GM21737 (cell line): Measurements from ENCODE around the gene TLCD3B.

ENCODE experiments used
- ATAC-seq: cut with Tn5 transposase; IDR thresholded peaks from one replicate; pipeline ENCODE4 v1.9.1; 2021; ENCODE audit warnings: mild to moderate bottlenecking, moderate library complexity; ENCODE audit not compliant: unreplicated experiment

TLCD3B gene

DNA sequence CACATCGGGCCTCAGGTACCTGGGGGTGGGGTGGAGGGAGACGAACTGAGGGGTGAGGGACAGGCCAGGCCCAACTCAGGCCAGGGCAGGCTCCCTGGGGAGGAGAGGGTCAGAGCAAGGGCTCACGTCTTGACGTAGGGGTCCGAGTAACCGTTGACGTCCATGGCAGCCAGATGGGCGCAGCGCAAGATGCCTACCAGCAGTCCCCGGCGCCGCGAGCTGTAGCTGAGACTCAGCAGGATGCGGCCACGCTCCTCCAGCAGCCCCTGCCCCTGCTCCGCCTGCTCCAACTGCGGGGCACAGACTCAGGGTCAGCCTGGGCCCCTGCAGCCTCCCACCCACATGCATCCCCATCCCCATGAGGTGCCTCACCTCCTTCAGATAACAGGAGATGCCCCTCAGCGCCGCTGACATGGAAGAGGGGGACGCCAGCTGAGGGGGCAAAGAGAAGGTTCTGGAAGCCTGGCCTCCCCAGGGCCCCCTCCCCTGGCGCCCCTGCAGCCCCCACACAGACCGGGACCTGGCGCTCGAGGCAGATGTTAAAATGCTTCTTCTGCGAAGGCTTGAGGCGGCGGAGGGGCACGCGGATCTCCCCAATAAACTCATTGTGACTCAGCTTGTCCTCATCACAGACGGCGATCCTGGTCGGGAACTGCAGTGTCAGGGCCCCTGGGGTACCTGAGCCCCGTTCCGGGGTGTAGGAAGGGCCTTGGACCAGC lies 24.3 kb downstream of the TLCD3B start:
- ATAC-seq, result no peak

DNA sequence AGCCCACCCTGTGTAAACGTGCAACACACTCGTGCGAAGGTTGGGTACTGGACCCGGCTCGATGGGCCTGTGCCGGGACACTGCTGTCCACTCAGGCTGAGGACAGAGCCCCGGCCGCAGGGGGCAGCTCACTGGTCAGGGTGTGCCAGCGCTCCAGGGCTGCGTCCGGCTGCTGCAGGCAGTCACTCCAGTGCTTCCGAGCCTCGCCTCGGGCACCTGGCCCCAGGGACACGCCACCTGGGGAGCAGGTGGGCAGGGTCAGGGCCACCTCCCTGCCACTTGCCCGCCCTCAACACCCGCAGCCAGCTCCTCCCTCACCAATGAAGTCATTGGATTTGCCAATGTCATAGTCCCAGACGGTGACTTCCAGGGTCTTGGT lies 25.0 kb downstream of the TLCD3B start:
- no peak for ATAC-seq

DNA sequence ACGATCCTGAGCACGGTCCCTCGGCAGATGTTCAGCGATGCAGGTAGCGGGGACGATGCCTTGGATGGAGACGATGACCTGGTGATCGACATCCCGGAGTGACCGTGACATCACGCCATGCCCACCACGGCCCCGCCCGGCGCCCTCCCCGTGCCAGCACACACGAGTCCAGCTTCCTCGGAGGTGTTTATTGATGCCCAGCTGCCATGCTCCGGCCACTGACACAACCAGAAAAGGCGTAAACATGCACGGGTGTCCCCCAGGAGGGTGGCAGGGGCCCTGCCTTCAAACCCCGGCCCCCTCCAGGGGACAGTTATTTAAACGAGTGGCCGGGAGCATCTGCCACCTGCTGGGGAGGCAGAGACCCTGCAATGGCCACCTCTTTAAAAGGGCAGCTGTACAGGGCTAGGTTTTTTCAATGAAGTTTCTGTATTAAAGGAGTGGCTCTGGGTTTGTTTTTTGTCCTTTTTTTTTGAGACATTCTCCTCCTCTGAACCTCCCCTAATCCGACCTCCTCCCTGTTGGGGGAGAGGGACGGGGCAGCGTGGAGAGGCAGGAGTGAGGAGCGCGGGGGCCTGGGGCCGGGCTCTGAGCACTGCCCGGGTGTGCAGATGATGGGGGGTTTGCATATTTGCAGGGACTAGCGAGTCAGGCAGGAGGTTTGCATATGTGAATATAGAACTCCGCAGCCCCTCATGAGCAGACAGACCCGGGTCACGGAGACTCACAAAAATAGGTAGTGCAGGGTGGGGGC lies 25.6 kb downstream of the TLCD3B start:
- no peak for ATAC-seq

DNA sequence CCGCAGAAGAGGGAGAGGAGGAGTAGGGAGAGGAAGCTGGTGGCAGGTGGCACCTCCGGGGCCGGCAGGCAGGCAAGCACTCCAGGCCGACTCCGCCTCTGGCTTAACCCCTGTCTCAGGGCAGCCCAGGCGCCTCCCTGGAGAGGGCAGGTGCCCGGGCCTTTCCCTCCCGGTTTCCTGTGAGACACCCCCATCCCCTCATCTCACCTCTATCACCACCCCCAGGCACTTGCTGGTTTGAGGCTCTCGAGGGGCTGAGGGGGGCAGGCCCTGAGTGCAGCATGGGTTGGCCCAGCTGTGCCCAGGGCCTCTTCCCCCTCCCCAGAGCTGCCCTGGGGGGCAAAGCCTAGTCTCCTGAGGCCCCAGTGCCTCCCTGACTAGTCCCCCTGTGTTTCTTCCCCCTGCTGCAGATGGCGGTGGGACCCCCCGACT lies 26.2 kb downstream of the TLCD3B start:
- ATAC-seq, result no peak

DNA sequence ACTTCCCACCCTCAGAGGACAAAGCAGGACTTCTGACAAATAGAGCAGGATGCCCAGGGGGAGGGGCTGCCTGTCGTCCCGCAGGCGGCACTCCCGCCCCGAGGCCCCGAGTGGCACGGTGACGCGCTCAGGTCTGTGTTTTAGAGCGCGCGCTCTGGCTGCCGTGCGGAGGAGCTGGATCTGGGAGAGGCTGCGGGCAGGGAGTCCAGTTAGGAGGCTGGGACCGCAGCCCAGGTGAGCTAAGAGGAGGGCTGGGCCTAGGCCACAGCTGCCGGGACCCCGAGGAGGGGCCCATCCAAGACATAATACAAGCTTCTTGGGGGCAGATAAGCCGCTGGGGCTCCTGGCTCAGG lies 26.7 kb downstream of the TLCD3B start:
- ATAC-seq, result no peak

DNA sequence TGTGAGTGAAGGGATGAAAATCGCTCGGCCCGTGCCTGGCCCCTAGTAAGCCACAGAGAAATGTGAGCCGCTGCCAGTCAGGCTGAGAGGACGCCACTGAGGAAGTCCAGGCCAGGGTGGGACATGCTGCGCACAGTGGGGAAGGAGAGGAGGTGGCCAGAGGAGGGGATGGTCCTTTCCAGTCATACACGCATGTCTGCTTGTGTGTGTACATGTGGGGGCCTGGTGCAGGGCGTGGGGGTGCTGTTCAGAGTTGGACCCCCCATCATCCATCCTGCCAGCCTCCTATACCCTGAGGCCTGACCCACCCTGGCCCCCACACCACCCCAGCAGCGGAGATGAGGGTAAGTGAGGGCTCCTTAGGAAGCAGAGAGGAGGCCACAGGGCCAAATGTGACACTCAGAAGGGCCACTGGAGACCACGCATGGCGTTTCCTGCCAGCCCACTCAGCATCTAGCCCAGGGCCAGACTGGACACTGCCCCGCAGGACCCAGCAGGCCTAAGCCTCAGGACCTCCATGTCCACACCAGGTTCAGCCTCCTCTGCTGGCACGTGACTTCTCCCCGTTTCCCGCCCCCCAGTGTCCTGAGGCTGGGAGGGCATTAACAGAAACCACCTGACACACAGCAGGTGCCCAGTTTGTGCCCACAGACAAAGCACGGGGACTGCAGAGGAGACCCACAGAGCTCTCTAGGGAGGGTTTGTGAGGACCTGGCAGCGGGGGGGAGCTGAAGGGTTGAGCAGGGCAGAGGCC lies 27.2 kb downstream of the TLCD3B start:
- no peak for ATAC-seq

DNA sequence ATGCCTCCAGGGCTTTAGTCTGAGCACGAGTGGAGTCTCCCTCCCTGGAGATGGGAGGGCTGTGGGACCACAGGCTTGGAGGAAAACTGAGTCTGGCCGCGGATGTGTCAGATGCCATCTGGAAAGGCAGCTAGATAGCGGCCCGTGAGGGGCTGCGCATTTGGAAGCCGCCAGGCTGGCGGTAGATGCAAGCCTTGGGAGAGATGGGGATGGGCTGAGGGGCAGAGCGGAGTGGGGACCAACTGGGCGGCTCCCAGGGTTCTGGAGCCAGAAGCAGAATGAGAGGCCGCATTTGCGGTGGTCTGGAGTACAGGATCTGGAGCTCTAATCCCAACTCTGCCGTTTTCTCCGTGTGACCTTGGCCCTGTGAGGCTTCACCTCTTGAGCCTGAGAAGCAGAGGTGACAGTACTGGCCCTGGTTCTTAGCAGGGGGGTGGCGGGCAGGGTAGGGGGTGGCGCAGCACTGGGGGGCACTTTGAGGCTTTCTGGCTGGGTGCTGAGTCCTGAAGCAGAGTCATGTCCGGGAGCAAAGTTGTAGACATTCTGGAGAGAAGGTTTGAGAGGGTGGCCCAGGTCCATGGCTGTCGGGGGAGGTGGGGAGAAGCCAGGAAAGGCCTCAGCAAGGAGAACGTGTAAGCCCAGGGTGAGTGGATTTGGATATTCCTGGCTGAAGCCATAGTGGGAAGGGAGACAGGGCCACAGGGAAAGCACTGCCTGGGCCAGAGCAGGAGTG lies 28.3 kb downstream of the TLCD3B start:
- no peak for ATAC-seq

DNA sequence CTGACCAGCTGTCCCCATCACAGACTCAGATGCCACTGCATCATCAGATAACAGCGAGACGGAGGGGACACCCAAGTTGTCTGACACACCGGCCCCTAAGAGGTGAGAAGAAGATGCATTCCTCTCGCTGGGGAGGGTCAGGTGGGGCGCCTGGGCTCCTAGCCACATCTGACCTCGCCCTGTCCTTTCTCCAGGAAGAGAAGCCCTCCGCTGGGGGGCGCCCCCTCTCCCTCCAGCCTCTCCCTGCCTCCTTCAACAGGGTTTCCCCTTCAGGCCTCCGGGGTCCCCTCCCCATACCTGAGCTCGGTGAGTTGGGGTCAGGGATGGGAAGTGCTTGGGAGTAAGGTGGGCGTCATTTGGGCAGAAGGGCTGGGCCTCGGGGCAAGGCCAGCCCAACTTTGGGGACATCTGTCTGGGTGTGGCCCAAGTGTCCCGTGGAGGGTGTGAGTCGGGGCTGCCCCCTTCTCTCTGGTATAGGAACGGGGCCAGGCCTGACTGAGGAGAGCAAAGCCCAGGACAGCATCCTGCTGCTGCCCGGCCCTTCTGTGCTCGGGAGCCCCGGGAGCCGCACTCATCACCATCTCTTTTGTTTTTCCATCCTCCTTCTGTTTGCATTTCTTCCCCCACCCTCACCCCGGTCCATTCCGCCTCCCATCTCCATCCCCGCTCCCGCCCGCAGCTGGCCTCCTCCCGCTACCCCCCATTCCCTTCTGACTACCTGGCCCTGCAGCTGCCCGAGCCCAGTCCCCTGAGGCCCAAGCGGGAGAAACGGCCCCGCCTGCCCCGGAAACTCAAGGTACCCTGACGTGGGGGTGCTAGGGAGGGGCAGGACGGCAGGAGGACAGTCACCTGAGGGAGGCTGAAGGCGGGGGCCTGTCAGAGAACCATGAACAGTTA lies 30.1 kb downstream of the TLCD3B start:
- no peak for ATAC-seq

DNA sequence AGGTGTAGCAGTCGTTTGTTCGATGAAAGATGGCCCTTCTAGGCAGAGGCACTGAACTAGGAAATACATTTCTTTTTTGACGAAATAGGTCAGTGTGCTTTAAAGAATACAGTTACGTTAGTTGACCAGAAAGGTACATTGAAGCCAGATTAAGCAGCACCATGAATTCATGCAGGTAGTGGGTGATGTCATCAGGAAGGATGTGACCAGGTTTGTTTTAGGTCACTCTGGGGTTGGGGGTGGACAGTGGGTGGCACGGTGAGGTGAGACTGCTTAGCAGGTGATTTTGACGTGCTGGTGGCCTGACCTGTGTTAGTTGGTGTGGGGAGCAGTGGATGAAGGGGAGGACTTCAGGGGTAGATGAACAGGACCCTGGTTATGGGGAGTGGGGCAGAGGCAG lies 31.5 kb downstream of the TLCD3B start:
- ATAC-seq, result no peak

DNA sequence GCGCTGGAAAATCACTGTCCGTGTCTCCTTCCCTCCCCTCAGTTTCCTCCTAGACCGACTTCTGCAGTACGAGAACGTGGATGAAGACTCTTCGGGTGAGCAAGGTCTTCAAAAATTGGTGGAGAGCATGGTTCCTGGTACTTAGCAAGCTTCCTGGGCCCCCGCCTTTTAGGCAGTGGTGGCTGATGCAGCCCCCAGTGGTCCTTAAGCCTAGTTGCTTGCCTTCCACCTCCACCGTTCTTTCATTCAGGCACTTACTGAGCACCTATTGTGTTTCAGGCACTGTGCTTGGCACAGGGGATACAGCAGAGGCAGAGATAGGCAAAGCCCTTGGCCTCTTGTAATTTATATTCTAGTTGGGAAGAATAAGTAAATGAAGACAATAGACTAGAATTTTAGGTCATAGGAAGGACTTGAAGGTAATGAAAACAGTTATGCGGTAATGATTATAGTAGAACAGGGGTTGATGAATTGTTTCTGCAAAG lies 34.3 kb downstream of the TLCD3B start:
- no peak for ATAC-seq

DNA sequence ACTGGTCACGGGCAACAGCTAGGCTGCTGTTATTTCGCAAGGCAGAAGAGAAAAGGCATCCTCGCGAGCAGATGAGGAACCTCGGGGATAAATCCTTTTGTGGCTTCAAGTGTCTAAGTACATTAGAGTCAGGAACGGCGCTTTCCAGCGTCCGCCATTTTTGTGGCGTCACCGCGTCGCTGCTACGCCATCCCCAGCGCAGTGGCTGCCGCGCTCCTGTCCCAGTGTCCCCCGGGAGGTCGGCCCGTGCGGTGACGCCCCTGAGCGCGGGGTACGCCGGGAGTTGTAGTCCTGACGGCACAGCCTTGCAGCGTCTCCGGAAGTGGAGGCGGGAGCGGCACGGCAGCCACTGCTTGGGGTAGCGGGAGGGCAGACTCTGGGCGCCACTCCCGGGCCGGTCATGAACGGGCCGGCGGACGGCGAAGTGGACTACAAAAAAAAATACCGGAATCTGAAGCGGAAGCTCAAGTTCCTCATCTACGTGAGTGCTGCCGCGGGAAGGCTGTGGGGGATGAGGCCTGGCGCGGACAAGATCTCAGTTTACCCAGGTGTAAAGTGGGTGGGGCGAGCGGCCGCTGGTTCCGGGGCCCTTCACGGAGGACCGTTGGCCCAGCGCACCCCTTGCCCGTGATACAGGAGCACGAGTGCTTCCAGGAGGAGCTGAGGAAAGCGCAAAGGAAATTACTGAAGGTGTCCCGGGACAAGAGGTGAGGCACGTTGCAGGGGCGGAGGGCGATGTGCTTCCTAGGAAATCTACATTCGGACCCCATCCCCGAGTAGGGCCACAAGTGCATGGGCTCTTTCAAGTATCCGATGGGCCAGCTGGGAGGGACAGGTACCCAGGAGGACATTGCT lies 34.9 kb downstream of the TLCD3B start, which contains the start of gene INO80E:
TSS of gene INO80E (plus strand) at position 331 of the 855 bp plus-strand sequence. CDS start at position 401, 70 bp downstream.
- peak; percentile 86 for ATAC-seq

DNA sequence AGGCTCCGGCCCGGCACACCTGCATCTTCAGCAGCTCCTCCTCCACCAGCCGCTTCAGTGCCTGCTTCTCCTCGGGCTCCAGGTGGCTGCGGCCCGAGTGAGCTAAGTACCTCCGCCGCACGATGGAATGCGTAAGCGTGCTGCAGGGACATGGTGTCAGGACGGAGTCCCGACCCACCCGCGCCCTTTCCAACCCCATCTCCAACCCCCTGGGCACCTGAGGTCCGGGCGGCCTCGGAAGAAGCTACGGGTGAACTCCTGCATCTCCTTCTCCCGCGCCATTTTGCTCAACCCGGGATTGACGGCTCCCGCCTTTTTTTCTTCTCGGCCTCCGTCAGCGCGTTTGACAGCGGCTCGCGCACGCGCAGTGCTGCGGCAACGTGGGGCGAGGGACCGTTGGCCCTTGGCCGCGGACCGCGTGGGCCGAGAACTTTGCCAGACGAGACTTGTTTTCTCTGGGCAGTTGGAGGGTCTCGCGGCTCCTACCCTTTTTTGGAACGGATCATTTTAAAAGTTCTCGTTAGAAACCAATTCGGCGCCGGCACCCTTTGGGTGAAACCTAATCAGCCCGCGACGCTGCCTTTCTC lies 35.7 kb downstream of the TLCD3B start, which contains the start of gene HIRIP3:
TSS of gene HIRIP3 (minus strand) at position 294 of the 587 bp plus-strand sequence. CDS start at position 282, 12 bp downstream.
- peak; percentile 36 for ATAC-seq

DNA sequence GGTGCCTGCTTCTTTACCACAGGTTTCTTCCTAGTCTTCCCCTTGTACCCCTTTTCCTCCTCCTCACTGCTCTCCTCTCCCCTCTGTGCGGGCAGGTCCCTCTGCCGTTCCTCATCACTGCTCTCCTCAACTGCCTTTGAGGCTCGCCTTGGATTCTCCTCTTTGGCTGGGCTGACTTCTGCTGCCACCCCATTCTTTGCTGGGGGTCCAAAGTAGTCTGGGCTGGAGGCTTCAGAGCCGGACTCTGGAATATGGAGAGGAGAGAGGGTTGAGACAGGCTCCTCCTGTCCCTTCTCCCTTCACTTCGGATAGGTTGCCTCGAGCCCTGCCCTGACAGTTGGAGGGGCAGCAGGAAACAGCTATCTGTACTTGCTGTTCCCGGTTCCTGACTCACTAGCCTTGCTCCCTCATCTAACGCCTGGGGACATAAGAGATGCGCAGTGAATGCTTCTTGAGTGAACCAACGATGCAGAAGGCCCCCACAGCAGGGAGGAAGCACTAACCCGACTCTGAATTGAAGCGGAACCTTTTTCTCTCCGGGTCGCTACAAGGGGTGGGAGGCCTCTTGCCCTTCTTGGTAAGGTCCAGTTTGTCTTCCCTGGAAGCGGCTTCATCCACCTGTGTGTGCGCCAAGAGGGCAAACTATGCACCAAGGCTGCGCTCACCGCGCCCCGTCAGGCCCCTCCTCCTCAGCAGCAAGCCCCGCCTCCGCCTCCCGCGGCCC lies 36.3 kb downstream of the TLCD3B start:
- peak; percentile 28 for ATAC-seq

DNA sequence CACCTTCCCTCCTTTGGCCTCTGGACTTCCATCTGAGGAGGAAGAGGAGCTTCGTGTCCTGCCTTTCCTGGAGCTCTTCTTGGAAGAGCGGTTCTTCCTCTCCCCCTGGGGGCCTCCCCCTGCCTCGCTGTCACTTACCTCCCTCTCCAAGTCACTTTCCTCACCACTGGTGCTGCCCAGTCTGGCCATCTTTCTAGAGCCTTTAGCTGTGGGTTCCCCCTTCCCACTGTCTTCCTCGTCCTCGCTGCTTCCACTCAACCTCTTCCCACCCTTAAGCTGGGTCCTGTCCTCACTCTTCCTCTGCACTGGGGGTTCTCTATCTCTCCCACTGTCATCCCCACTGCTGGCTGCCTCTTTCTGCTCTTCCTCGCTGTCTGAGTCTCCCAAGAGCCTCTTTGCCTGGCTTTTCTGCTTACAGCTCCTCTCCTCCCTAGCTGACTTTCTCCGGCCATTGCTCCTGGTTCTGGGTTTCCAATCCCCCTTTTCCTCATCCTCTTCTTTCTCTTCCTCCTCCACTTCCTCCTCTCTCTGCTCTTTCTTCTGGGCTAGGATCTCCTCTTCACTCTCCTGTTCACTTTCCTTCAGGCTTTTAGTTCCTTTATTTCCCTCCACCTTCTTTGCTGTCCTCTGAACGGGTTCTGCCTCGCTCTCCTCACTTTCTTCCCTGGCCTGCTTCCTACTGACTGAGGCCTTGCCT lies 37.0 kb downstream of the TLCD3B start:
- ATAC-seq, result no peak

DNA sequence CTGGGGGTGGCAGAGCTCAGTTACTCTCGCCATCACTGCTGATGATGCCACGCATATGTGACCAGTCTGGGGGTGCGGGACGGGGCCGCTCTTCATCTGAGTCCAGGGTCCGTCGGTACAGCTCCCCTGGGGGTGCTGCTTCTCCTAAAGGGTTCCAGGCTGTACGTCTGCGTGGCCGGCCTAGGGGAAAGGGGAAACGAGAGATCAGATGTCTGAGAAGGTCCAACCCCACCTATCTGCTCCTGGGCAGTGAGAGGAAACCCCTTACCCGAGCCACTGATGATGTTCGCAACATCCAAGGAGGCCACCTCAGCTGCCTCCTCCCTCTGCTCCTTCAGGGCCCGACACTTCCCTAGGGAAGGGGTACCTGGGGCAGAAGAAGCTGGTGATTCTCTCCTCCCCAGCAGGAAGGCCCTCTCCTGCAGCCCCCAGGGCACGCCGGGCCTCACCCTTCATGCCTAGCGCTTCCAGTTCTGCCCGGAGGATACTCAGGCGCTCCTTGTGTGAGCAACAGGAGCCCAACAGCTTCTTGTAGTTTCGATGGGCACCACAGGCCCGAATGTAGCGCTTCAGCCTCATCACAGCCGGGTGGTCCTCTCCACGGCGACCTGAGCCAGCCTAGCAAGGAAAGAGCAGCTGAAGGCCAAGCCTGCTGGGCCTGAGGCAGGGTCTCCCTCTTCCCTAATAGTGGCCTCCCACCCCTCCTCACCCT lies 37.7 kb downstream of the TLCD3B start:
- ATAC-seq, result no peak

DNA sequence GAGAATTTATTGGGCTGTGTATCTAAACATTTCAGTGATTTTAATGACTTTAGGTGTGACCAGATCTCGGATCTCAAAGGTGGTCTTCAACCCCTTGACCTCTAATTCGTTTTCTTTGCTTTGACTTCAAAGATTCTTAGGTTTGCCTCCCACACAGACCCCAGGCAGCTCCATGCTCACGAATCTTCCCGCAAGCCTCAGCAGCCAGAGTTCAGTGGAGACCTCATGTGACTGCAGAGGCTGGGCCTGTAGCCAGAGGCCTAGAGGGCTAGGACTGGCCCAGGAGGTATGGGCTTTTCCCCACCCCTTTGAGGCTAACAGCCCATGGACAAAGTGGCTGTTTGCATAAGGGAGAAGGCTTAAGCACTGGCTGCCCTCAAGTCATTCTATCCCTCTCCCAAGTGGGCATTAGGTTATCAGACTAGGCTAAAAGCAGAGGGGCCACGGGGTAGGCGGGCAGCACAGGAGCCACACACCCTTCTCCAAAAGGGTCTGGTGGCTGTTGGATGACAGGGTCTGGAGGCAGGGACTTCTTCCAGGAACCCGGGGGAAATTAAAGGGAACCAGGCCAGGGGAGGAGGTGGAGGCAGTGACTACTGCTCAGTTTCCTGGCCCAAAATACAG lies 38.6 kb downstream of the TLCD3B start:
- no peak for ATAC-seq
